Suppressor macrophage treated with lipopolysaccharide for 4 hours (primary cell): ENCODE measurements around the gene LEP.

Experiments
- DNase-seq: peaks from one replicate; pipeline ENCODE4 v3.0.0-alpha.2; 2020

The LEP gene

GRCh38 chr7:128240696-128241386 lies at the start of gene LEP:
TSS of gene LEP (plus strand) at chr7:128241278. CDS start at chr7:128252019, 10,741 bp downstream.
- DNase-seq, result no peak

GRCh38 chr7:128192497-128193142 lies 48.5 kb upstream of the LEP start:
- no peak for DNase-seq

GRCh38 chr7:128194533-128195282 lies 46.4 kb upstream of the LEP start:
- DNase-seq, result peak; percentile 33

- peak; percentile 19 for DNase-seq
Measured at GRCh38 chr7:128197589-128197988, 43.5 kb upstream of the LEP start.

- DNase-seq, result no peak
Measured at GRCh38 chr7:128197989-128198580, 43.0 kb upstream of the LEP start.

GRCh38 chr7:128200376-128200775 lies 40.7 kb upstream of the LEP start:
- DNase-seq, result no peak

- DNase-seq, result no peak
Measured at GRCh38 chr7:128201067-128201689, 39.9 kb upstream of the LEP start.

- DNase-seq, result no peak
Measured at GRCh38 chr7:128201690-128202085, 39.4 kb upstream of the LEP start.

GRCh38 chr7:128202287-128202957 lies 38.7 kb upstream of the LEP start:
- no peak for DNase-seq

GRCh38 chr7:128203047-128203491 lies 38.0 kb upstream of the LEP start:
- no peak for DNase-seq

GRCh38 chr7:128203710-128204214 lies 37.3 kb upstream of the LEP start:
- DNase-seq, result no peak

GRCh38 chr7:128204455-128204854 lies 36.6 kb upstream of the LEP start:
- DNase-seq, result no peak

- no peak for DNase-seq
Measured at GRCh38 chr7:128205068-128205467, 36.0 kb upstream of the LEP start.

- DNase-seq, result no peak
Measured at GRCh38 chr7:128206017-128206746, 34.9 kb upstream of the LEP start.

GRCh38 chr7:128206747-128207500 lies 34.2 kb upstream of the LEP start:
- no peak for DNase-seq

GRCh38 chr7:128207609-128208008 lies 33.5 kb upstream of the LEP start:
- no peak for DNase-seq

GRCh38 chr7:128209229-128210035 lies 31.6 kb upstream of the LEP start:
- peak; percentile 87 for DNase-seq

GRCh38 chr7:128210036-128210347 lies 31.1 kb upstream of the LEP start:
- no peak for DNase-seq

GRCh38 chr7:128210590-128211570 lies 30.2 kb upstream of the LEP start:
- DNase-seq, result no peak
